Loucy (cell line): ENCODE measurements around the gene SLC11A2.

ENCODE experiments used
- H2AFZ ChIP-seq: fragments of 200-600 bp; sonication (generic); 2 replicates; pipeline ENCODE4 v1.6.0; 2016; ENCODE audit warnings: antibody characterized with exemption, mild to moderate bottlenecking, low read length, moderate library complexity
- H3F3A ChIP-seq: fragments of 200-600 bp; 2 replicates; pipeline ENCODE4 v1.6.0; 2016; ENCODE audit warnings: antibody characterized with exemption, low read depth, mild to moderate bottlenecking
- H3K27me3 ChIP-seq: fragments of 200-600 bp; sonication (generic); 2 replicates; pipeline ENCODE4 v1.6.1; 2014; ENCODE audit warnings: low read length, mild to moderate bottlenecking; ENCODE audit not compliant: insufficient read depth, poor library complexity, severe bottlenecking
- H3K36me3 ChIP-seq: fragments of 200-600 bp; sonication (generic); 2 replicates; pipeline ENCODE4 v1.6.1; 2016; ENCODE audit warnings: low read length; ENCODE audit not compliant: insufficient read depth
- H3K4me1 ChIP-seq: fragments of 200-600 bp; sonication (generic); 2 replicates; pipeline ENCODE4 v1.5.1; 2014; ENCODE audit warnings: low read length, mild to moderate bottlenecking; ENCODE audit not compliant: insufficient read depth, poor library complexity, severe bottlenecking
- H3K4me2 ChIP-seq: fragments of 200-600 bp; sonication (generic); 2 replicates; pipeline ENCODE4 v1.6.0; 2014; ENCODE audit warnings: antibody characterized with exemption, low read length, low read depth, mild to moderate bottlenecking; ENCODE audit not compliant: poor library complexity, severe bottlenecking
- H3K4me3 ChIP-seq: fragments of 200-600 bp; sonication (generic); 2 replicates; pipeline ENCODE4 v1.5.1; 2014; ENCODE audit warnings: low read length, mild to moderate bottlenecking, mixed read lengths; ENCODE audit not compliant: poor library complexity, severe bottlenecking
- H3K79me2 ChIP-seq: fragments of 200-600 bp; sonication (generic); 2 replicates; pipeline ENCODE4 v1.6.1; 2014; ENCODE audit warnings: low read length; ENCODE audit not compliant: insufficient read depth
- H3K9ac ChIP-seq: fragments of 200-600 bp; sonication (generic); 2 replicates; pipeline ENCODE4 v1.6.0; 2014; ENCODE audit warnings: mild to moderate bottlenecking, low read depth, low read length, moderate library complexity; ENCODE audit not compliant: poor library complexity, severe bottlenecking
- H3K9me2 ChIP-seq: fragments of 200-600 bp; sonication (generic); replicated peaks from 2 replicates; pipeline ENCODE4 v1.6.1; 2016; ENCODE audit warnings: low read depth, low read length, mixed read lengths
- H3K9me3 ChIP-seq: fragments of 200-600 bp; sonication (generic); 2 replicates; pipeline ENCODE4 v1.6.1; 2014; ENCODE audit warnings: mild to moderate bottlenecking, antibody characterized with exemption, low read length, low read depth; ENCODE audit not compliant: insufficient read depth
- H4K20me1 ChIP-seq: fragments of 200-600 bp; sonication (generic); 2 replicates; pipeline ENCODE4 v1.6.0; 2014; ENCODE audit warnings: antibody characterized with exemption, low read length, mild to moderate bottlenecking; ENCODE audit not compliant: insufficient read depth, poor library complexity, severe bottlenecking
- EZH2phosphoT487 ChIP-seq: fragments of 200-600 bp; IDR thresholded peaks from 2 replicates; pipeline ENCODE4 v1.6.1; 2018; ENCODE audit warnings: antibody characterized with exemption, mild to moderate bottlenecking, moderate library complexity, borderline replicate concordance
- TF ChIP-seq, protein P1 (sequence below): fragments of 200-600 bp; sonication (generic); conservative IDR thresholded peaks from 2 replicates; pipeline ENCODE4 v1.5.1; 2014; ENCODE audit warnings: mild to moderate bottlenecking, antibody characterized with exemption, low read length

The SLC11A2 gene

DNA sequence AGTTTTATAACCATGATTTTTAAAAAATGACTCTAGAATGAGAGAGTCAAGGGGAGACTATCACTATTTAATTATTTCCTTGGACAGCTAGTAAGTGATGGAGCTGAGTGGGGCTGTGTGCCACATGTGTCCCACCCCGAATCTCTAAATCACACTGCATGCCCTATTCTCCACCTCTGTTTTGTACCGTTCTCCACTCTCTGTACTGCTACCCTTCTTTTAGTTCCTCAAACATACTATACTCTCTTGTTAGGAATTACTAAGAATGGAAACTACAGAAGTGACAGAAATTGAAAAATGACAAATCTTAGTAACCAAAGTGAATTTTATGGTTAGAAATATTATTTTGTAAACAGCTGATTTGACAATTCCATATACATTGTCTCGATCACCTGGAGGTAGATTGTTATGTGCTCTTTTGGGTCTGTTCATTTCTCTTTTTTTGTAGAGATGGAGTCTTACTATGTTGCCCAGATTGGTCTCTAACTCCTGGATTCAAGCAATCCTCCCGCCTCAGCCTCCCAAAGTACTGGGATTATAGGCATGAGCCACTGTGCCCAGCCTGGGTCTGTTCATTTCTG is 35.9 kb downstream of the SLC11A2 start:
- Histone ChIP-seq H3K4me3 (no peak overlapping the region), H4K20me1 (no peaks in the 10 kb centered on the region), H3K9me2 (no peaks in the 10 kb centered on the region), H3K27me3 (no peaks in the 10 kb centered on the region), H3K36me3 (peaks cover 87% of the 10 kb centered on the region), H3F3A (no peaks in the 10 kb centered on the region), H3K9ac (no peak overlapping the region), H3K9me3 (no peaks in the 10 kb centered on the region), H3K79me2 (no peaks in the 10 kb centered on the region), H3K4me2 (no peak overlapping the region), H3K4me1 (no peaks in the 10 kb centered on the region), H2AFZ (no peak overlapping the region)
- TF ChIP-seq EZH2phosphoT487, result no peak
- TF ChIP-seq, protein P1, sequence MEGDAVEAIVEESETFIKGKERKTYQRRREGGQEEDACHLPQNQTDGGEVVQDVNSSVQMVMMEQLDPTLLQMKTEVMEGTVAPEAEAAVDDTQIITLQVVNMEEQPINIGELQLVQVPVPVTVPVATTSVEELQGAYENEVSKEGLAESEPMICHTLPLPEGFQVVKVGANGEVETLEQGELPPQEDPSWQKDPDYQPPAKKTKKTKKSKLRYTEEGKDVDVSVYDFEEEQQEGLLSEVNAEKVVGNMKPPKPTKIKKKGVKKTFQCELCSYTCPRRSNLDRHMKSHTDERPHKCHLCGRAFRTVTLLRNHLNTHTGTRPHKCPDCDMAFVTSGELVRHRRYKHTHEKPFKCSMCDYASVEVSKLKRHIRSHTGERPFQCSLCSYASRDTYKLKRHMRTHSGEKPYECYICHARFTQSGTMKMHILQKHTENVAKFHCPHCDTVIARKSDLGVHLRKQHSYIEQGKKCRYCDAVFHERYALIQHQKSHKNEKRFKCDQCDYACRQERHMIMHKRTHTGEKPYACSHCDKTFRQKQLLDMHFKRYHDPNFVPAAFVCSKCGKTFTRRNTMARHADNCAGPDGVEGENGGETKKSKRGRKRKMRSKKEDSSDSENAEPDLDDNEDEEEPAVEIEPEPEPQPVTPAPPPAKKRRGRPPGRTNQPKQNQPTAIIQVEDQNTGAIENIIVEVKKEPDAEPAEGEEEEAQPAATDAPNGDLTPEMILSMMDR, result no peak

DNA sequence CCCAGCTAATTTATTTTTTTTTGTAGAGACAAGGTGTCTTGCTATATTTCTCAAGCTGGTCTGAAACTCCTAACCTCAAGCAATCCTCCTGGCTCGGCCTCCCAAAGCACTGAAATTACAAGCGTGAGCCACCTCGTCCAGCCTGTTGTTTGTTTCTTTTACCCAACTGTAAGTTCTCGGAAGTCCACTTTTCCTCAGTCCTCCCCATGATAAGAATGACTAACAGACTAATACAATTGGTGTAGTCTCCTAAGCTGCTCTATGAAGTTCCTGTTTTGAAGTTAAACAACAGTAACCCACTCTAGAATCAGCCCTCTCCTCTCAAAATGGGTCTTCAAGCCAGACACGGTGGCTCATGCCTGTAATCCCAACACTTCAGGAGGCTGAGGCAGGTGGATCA is 37.3 kb downstream of the SLC11A2 start:
- Histone ChIP-seq H3K9me2 (no peaks in the 10 kb centered on the region), H3F3A (no peaks in the 10 kb centered on the region), H3K4me3 (no peak overlapping the region), H3K36me3 (peaks cover 76% of the 10 kb centered on the region), H4K20me1 (no peaks in the 10 kb centered on the region), H3K4me1 (no peaks in the 10 kb centered on the region), H3K9ac (no peak overlapping the region), H2AFZ (no peak overlapping the region), H3K9me3 (no peaks in the 10 kb centered on the region), H3K4me2 (no peak overlapping the region), H3K79me2 (no peaks in the 10 kb centered on the region), H3K27me3 (no peaks in the 10 kb centered on the region)
- TF ChIP-seq EZH2phosphoT487, result no peak
- TF ChIP-seq, protein P1, result no peak

DNA sequence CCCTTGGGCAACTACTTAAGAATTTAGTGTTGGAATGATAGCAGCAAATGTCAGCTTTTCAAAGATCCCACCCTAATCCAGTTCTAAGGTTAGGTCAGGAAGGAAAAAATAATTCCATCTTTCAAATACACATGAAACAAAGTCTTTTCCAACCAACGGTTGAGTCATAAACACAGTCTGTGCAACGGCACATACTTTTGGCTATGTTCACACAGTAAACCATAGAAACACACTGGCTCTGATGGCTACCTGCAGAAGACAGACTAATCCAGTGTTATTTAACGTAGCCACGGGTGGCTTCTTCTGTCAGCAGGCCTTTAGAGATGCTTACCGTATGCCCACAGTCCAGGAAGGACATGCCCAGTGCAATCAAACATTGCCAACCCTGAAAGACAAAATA is 38.1 kb downstream of the SLC11A2 start:
- Histone ChIP-seq H3F3A (no peaks in the 10 kb centered on the region), H3K9ac (no peak overlapping the region), H3K4me2 (no peak overlapping the region), H3K27me3 (no peaks in the 10 kb centered on the region), H3K9me3 (no peaks in the 10 kb centered on the region), H3K79me2 (no peaks in the 10 kb centered on the region), H3K36me3 (peaks cover 68% of the 10 kb centered on the region), H3K9me2 (no peaks in the 10 kb centered on the region), H2AFZ (no peak overlapping the region), H3K4me3 (no peak overlapping the region), H4K20me1 (no peaks in the 10 kb centered on the region), H3K4me1 (no peaks in the 10 kb centered on the region)
- TF ChIP-seq EZH2phosphoT487, result no peak
- TF ChIP-seq, protein P1, result no peak
